ENCODE measurements around the gene ATG16L2. TPM values are rescaled to one million over a fixed set of nuclear protein-coding genes. Genes with fewer than 3 reads are reported as not detected.

ATG16L2 gene
- total RNA-seq, 6 experiments from 2014 or later, result 8.6 to 23.8 (median 15.4) TPM

DNA sequence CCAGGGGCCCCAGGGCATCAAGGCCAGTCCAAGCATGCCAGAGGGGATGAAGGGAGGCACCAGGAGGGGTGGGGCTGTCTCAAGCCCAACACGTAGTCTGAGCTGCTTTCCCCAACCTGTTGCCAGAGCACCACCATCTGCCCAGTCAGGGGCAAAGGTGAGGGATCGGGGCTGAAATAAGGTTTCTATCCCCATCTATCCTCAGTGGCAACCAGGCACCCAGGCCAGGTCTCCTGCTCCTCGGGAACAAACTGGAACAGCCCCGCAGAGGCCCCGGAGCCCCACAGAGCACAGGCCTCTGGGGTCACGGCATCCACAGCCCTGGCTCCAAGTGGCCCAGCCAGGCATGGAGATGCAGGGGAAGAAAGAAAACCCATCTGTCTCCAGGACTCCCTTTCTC, 39.7 kb upstream of the ATG16L2 start:
- TF ChIP-seq POLR2A (IDR thresholded peaks at IDR 0.05), result no peak
- TF ChIP-seq, protein P1, sequence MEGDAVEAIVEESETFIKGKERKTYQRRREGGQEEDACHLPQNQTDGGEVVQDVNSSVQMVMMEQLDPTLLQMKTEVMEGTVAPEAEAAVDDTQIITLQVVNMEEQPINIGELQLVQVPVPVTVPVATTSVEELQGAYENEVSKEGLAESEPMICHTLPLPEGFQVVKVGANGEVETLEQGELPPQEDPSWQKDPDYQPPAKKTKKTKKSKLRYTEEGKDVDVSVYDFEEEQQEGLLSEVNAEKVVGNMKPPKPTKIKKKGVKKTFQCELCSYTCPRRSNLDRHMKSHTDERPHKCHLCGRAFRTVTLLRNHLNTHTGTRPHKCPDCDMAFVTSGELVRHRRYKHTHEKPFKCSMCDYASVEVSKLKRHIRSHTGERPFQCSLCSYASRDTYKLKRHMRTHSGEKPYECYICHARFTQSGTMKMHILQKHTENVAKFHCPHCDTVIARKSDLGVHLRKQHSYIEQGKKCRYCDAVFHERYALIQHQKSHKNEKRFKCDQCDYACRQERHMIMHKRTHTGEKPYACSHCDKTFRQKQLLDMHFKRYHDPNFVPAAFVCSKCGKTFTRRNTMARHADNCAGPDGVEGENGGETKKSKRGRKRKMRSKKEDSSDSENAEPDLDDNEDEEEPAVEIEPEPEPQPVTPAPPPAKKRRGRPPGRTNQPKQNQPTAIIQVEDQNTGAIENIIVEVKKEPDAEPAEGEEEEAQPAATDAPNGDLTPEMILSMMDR (IDR thresholded peaks at IDR 0.05), result no peak
- intact Hi-C loops (cut with DNase I), result loop anchor here in 1 of 2 donors (10.0 kb wide), 1 partner anchor 50 kb away; no protein-coding TSS in a partner anchor
- Histone ChIP-seq H3K4me3 (peak overlapping the region in 1 of 3 donors; percentile 3), H3K4me1 (peaks cover 0 to 76% (median 29%) of the 10 kb centered on the region in 4 donors), H3K36me3 (peaks cover 0 to 10% (median under 1%) of the 10 kb centered on the region in 4 donors), H3K27me3 (no peaks in the 10 kb centered on the region), H3K27ac (peak overlapping the region in 1 of 3 donors; percentile 14), H3K9me3 (no peaks in the 10 kb centered on the region)
- DNase-seq, result peak in 1 of 3 donors; percentile 56
- no peak for ATAC-seq
- WGBS (ENCODE audit: insufficient coverage, low coverage, low lambda C conversion rate, missing lambda C conversion rate), result no CpG with 5 or more reads among the region's 6 CpGs

DNA sequence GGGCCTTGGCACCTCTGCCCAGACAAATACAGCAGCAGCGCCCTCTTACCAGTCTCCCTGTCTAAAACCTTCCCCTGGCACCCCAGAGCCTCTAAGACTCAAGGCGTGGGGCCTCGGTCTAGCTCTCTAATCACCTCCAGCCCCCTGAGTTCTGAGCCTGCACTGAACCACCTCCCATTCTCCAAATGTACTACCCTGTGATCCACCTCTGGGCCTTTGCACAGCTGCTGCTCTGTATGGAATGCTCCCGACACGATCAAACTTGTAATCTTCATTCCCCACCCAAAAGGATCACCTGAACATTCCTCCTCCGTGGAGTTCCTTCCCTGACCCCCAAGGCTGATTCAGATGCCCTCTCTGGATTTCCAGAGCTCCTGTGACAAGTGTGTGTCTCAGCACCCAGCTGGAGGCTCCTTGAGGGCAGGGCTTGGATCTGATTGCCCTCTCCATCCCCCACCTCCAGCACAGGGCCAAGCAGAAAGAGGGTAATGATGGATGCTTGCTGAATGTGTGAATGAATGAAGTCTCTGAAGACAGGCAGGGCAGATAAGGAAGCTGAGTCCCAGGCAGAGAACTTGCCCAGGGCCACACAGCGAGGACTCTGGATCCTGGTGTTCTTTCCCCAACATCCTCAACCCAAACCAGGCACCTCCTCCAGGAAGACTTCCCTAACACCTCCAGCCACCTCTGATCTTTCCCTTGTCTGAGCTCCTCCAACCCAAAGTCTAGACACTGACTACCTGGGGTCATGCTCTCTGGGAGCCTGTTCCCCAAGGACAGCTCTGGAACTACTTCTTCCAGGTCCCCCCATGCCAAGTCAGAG, 38.7 kb upstream of the ATG16L2 start:
- ATAC-seq, result no peak
- Histone ChIP-seq H3K27me3 (no peaks in the 10 kb centered on the region), H3K4me1 (peaks cover 0 to 73% (median 32%) of the 10 kb centered on the region in 4 donors), H3K36me3 (peaks cover 0 to 10% (median 0%) of the 10 kb centered on the region in 4 donors), H3K27ac (peak overlapping the region; percentile 62 to 80 (median 74)), H3K9me3 (no peaks in the 10 kb centered on the region), H3K4me3 (no peak overlapping the region)
- TF ChIP-seq POLR2A (IDR thresholded peaks at IDR 0.05), result no peak
- TF ChIP-seq, protein P1 (IDR thresholded peaks at IDR 0.05), result no peak
- WGBS (ENCODE audit: insufficient coverage, low coverage, low lambda C conversion rate, missing lambda C conversion rate), result 87% methylated on average over 4 of the region's 7 CpGs
- DNase-seq, result peak in 1 of 3 donors; percentile 47
- intact Hi-C loops (cut with DNase I), result loop anchor here in 1 of 2 donors (10.0 kb wide), 1 partner anchor 51 kb away; no protein-coding TSS in a partner anchor

DNA sequence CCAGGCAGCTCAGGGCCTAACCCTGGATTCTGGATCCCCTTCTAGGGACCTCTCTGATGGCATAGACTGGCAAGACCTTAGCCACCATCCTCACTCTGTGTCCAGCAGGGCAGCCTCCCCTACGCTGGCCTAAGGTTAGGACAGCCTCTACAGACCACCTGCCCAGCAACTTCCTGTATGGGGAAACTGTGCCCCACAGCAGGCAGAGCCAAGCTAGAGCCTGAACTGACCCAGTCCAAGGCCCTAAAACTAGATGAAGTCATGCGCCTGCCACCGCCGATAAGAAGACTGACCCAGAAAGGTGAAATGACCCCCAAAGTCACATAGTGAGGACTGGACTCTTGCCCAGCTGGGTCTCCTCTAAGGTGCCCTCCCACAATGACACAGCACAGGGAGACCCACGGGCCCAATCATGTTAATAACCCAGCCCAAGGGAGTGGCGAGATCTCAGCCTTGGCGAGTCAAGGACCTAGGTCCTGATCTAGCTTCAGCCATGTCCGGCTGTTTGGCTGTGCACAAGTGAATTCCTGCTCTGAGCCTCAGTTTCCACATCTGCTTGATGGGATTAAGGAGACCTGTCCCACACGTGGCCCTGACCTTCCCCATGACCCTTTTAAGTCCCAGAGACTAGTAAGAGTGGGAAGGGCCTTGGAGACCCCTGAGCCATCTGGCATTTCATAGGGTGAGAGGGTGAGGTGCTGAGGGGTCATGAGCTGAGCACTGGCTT, 37.9 kb upstream of the ATG16L2 start:
- 28% methylated on average over 4 of the region's 9 CpGs for WGBS (ENCODE audit: insufficient coverage, low coverage, low lambda C conversion rate, missing lambda C conversion rate)
- no peak for ATAC-seq
- Histone ChIP-seq H3K4me1 (peaks cover 0 to 65% (median 32%) of the 10 kb centered on the region in 4 donors), H3K9me3 (no peaks in the 10 kb centered on the region), H3K27ac (peak overlapping the region; percentile 62 to 80 (median 74)), H3K36me3 (peaks cover 0 to 10% (median 0%) of the 10 kb centered on the region in 4 donors), H3K4me3 (peak overlapping the region in 2 of 3 donors; percentile 11 to 37), H3K27me3 (no peaks in the 10 kb centered on the region)
- peak in 1 of 3 donors; percentile 50 for DNase-seq
- no peak for TF ChIP-seq POLR2A (IDR thresholded peaks at IDR 0.05)
- TF ChIP-seq, protein P1 (IDR thresholded peaks at IDR 0.05), result no peak
- intact Hi-C loops (cut with DNase I), result loop anchor here in 1 of 2 donors (10.0 kb wide), 1 partner anchor 51 kb away; no protein-coding TSS in a partner anchor
